Measurements from ENCODE around the gene SGSH.
A peak's percentile ranks its signal among the peaks of the same experiment; 100 is the strongest.

SGSH gene
- total RNA-seq = 55.2 to 86.9 reads per million in 2 donors

DNA sequence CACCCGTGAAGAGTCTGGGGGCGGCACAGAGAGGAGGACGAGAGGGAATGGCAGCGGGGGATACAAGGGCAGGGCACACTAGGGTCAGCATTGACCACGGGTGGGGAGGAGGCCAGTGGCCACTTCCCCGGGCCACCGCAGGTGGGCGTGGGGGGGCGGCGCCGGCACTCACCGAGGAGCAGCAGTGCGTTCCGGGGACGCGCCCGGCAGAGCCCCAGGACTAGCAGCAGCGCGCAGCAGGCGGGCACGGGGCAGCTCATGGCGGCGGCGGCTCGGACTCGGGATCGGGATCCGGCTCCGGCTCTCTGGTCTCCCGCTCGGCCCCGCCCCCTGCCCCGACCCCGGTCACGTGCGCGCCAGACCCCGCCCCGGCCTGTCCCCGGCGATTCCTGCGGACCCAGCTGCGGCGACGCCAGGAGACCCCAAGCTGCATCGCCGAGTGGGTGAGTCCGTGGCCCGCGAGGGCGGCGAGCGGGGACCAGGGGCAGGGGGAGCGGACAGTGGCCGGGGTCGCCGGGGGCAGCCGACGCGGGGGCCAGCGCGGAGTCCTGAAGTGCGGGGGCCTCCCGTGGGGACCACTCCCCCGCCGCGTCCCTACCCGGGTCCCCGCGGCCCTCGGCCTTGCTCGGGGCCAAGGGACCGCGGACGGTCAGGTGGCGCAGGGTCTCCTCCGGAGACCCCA is at the start of gene SGSH, which contains the start of gene SLC26A11:
Gene SGSH (minus strand): TSS at position 280 of the 682 bp plus-strand sequence. CDS start 20 bp downstream, at position 260.
Gene SLC26A11 (plus strand): TSS at position 374 of the 682 bp plus-strand sequence. CDS start 1,134 bp downstream, outside the sequence.
- DNase-seq = peak; percentile 19 to 73 (median 54)

DNA sequence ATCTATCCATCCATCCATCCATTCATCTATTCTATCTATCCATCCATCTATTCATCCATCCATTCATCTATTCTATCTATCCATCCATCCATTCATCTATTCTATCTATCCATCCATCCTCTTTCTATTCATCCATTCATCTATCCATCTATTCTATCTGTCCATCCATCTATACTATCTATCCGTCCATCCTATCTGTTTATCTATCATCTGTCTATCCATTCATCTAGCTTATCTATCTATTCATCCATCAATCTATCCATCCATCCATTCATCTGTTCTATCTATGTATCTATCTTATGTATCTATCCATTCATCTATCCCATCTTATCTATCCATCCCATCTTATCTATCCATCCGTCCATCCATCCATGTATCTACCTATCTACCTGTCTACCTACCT is 49.3 kb upstream of the SGSH start:
- no peak for DNase-seq

DNA sequence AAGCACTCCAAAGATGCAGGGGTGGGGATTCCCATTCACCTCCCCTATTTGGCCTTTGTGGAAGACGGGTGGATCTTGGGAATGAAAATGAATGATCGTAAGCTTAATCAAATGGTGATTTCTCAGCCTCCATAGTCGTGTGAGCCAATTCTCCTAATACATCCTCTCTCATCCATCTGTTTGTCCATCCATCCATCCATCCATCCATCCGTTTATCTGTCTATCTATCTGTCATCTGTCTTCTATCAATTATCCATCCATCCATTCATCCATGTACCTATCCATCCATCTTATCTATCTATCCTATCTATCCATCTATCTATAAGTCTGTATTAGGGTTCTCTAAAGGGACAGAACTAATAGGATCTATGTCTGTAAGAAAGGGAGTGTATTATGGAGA is 48.3 kb upstream of the SGSH start:
- no peak for DNase-seq

DNA sequence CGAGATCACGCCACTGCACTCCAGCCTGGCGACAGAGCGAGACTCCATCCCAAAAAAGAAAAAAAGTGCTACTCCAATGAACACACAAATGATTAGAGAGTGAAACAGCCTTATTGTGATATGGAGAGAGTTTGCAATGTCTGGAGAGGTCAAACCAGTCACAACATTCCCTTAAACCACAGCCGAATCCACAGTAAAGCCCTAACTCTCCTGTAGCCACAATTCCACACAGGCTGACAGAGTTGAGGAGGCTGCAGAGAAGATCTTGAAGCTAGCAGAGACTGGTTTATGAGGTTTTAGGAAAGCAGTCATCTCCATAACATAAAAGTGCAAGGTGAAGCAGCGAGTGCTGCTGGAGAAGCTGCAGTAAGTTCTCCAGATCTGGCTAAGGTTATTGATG is 47.3 kb upstream of the SGSH start:
- no peak for DNase-seq

DNA sequence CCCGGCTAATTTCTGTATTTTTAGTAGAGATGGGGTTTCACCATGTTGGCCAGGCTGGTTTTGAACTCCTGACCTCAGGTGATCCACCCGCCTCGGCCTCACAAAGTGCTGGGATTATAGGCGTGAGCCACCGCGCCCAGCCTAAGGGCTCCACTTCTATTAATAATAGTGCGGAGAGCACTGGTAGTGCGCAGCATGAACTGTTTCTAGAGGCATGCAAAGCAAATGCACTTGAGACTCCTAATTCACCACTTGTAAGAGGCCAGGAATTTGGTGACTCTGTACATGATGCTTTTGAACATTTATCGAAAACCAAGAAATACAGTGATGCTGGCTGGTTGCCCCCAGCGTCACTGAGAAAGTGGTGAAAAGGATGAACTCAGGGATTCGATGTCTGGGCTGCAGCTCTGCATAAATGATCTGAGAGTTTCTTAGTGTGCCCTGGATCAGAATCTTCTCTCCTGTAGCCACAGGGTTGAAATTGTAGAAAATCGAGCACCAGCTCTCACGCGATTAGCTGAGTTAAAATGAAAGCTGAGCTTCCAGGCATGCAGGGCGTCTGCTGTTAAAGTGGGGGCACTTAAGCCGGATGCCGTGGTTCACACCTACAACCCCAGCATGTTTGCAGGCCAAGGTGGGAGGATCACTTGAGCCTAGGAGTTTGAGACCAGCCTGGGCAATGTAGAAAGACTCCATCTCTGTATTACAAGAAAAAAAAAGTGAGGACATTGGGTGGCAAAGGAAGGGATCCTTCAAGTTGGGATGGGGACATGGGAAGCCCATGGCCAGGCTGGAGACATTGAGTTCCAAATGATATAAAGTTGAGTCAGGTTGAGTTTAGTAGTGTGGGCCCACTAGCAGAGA is 45.3 kb upstream of the SGSH start:
- DNase-seq = peak in 3 of 5 experiments; percentile 60 to 97 (median 78)

DNA sequence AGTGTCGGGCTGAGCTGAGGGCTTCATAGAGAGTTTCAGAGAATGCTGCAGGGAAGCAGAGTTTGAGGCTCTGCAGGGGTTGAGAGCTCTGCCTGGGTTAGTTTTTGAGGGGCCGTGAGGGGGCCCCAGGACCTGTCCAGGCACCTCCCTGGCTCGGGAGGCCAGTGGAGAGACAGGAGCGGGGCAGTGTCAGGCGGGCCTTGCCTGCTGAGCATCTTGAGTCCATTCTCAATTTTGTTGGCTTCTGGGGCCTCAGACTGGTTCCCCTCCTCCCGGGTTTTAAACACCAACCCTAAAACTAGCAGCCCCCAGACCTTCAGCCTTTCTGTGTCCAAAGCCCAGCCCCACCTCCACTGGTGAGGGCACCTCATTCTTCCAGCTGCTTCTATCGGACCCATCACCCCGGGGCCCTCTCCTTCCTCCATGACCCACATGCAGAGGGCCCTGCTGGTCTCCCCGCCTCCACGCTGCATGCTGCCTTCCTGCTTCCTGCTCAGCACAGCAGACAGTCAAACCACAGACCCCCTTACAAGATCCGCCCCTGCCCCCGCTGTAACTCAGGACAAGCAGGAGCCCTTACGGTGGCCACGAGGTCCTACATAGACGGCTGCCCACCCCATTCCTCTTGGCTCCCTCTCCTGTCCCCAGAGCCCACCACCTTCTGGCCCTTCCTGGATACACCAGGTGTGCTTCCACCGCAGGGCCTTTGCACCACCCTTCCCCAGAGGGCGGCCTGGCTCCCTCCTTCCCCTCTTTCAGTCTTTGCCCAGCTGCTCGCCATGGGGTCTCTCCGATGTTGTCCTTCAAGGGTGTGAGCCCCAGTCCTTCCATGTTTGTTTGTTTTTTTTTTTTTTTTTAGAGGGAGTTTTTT is 44.3 kb upstream of the SGSH start:
- DNase-seq = peak in 3 of 5 experiments; percentile 26 to 84 (median 67)

DNA sequence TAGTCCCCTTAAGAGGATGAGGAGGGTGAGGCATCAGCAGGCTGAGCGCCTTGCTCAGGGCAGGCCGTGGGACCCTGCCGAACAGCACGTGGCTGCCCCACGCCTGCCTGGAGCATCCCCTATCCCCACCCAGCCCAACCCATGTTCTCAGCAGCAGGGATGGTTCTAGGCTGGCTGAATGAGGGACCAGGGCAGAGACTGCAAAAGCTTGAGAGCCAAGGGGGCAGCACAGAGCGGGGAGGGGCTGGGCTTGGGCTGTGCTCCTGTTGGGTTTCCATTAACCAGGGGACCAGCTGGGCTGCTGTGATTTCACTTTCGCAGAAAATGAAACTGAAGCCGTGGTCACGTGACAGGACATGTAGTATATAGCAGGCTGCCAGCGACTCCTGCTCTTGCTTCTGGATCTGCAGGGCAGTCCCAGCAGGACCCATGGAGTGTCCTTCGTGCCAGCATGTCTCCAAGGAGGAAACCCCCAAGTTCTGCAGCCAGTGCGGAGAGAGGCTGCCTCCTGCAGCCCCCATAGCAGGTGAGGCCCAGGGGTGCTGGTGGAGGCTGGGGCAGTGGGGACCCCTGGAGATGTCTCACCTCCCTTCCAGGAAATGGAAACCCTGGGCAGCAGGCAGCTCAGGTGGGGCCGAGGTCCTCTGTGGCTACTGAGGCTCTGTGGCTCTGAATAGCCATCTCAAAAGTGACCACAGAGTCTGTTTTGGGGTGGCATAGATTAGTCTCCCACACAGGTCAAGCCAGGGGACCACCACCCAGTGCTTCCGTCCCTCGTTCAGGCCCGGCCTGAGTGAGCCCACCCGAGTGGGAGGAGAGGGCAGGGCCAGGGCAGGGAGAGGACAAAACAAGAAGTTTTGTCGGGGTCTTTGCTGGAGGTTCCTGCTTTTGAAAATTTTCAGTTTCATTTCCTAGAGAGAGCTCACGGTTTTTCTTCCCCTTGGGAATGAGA is 43.4 kb upstream of the SGSH start:
- peak; percentile 49 to 94 (median 74) for DNase-seq

DNA sequence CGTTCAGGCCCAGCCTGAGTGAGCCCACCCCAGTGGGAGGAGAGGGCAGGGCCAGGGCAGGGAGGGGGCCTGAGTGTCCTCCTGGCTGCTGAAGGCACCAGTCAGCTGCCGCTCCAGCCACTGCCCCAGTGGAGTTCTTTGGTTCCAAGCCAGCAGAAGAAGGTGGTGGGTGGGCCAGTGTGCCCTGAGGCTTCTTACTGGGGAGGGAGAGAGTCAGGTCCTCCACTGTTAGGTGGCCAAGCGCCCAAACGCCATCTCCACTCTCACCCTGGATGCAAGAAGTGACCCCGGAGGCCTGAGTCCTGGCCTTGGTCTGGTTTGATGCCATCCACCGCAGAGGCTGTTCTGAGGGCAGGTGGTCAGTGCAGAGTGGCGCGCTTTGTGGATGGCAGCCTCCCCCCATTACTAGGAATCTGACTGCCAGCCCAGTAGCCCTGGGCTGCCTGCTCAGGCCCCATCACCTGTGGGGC is 42.7 kb upstream of the SGSH start:
- DNase-seq = no peak

DNA sequence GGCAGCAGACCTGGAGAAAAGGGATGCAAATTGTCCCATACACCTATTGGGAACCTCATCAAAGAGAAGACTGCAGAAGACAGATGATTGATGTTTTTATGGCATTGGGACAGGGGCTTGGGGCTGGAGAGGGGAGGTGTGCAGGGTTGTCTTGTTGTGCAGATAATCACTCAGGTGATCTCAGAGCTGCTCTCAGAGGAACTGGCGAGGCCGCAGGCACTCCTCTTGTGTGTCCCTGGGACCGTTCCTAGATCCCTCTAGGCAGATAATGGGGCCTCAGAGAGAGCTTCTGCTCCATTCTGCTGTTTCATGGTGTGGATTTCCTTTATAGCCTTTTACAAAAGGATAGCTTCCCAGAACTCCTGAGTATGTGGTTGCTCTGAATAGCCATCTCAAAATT is 42.2 kb upstream of the SGSH start:
- DNase-seq = no peak

DNA sequence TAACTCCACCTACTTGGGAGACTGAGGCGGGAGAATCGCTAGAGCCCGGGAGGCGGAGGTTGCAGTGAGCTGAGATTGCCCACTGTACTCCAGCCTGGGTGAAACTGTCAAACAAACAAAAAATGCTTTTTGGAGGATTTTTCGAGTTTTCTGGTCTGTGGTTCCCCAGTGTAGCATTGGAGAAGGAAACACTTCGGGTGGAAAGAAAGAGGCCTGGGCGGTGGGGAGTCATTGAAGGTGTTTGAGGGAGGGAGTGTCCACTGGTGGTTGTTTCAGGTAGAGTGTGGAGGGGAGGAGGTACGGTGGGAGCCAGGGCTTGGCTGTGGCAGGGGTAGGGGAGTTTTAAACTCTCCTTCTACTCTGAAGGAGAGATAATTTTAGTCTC is 41.8 kb upstream of the SGSH start:
- DNase-seq = no peak

DNA sequence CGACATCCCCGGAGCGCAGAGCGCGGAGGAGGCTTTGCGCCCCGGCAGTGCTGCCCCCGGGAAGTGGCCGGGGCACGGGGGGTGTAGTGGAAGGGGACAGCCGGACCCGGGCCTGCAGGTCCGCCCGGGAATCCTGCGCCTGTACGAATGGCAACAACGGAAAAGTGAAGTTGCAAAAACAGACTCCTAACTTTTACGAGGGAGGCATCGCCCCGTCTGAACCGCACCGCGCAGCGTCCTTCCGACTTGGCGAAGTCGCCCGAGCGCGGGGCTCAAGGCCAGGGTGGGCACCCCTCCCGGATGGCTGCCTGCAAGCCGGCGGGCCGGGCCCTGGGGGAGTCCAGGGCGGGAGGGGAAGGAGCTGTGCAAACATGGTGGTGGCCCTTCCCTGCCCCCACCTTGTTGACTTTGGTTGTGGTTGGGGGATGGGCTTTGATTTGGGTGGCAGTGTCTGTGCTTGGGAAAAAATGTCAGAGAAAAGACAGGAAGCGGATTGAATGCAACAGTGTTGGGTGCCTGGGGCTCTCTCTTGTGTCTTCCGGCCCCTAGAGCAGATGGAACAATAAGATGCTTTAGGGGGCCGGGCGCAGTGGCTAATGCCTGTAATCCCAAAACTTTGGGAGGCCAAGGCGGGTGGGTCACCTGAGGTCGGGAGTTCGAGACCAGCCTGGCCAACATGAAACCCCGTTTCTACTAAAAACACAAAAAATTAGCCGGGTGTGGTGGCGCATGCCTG is 41.2 kb upstream of the SGSH start:
- DNase-seq = peak in 3 of 5 experiments; percentile 50 to 90 (median 70)

DNA sequence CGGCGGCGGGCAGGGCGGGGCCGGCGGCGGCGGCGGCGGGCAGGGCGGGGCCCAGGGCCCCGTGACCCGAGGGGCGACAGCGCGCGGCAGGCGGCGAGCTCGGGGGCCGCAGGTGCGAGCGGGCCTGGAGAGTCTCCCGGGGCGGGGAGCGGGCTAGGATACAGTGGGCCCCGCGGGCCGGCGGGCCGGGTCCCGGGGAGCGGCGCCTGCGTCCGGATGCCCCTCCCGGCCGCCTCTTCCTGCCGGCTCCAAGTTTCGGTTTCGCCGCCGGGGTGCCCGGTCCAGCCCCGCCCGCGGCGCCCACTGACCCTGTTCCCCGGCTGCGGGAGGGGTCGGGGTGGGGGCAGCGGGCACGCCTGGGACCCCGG is 40.6 kb upstream of the SGSH start, which contains the start of gene RNF213:
Gene RNF213 (plus strand): TSS at position 62 of the 368 bp plus-strand sequence. CDS start 2,830 bp downstream, outside the sequence.
- DNase-seq = peak in 4 of 5 experiments; percentile 42 to 80 (median 54)

DNA sequence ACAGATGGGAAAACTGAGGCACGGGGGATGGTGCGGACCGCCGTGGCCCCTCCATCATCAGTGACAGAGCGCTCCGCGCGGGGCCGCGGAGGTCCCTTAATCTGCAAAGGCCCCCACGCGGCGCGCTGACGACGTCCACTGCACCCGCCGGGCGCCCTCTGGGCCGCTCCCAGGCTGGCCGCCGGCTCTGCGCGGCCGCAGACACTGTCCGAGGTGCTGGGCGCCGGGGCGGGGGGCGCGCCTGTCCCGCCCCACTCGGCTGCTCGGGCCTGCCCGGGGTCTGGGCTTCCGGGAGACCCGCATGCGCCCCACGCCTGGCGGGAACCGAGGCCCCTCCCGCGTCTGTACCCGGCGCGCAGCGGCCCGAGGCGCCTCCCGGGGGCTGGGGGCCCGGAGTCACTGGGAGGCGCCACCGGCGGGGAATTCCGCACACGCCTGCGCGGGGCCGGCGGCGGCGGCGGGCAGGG is 40.0 kb upstream of the SGSH start:
- peak; percentile 70 to 86 (median 75) for DNase-seq

DNA sequence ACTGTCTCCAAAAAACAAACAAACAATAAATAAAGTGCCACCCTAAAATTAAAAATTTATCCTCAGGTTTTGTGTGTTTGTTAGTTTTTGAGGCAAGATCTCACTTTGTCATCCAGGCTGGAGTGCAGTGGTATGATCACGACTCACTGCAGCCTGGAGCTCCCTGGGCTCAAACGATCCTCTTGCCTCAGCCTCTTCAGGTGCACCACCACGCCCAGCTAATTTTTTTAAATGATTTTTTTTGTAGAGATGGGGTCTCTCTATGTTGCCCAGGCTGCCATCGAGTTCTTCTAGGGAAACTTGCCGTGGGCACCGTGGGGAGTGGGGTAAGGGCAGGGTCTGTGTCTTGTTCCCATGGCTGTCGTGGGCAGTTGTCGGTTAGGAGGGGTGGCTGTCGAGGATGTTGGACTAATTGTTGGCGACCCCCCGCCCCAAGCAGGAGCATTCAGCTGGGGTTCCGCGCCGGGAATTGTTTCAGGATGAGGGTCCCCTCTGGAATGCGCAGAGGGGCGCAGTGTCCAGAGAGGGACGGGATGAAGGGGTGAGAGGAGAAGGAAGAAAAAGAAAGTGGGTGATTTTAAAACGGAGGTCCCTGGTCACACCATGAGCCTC is 39.4 kb upstream of the SGSH start:
- peak in 1 of 5 experiments; percentile 61 for DNase-seq

DNA sequence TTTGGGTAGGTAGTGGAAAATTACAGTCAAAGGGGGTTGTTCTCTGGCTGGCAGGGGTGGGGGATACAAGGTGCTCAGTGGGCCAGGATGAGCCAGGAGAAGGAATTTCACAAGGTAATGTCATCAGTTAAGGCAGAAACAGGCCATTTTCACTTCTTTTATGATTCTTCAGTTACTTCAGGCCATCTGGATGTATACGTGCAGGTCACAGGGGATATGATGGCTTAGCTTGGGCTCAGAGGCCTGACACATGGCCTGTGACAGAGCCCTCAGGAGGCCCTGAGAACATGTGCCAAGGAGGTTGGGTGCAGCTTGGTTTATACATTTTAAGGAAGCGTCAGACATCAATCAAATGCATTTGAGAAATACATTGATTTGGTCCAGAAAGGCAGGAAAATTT is 38.2 kb upstream of the SGSH start:
- DNase-seq = peak in 1 of 5 experiments; percentile 50

DNA sequence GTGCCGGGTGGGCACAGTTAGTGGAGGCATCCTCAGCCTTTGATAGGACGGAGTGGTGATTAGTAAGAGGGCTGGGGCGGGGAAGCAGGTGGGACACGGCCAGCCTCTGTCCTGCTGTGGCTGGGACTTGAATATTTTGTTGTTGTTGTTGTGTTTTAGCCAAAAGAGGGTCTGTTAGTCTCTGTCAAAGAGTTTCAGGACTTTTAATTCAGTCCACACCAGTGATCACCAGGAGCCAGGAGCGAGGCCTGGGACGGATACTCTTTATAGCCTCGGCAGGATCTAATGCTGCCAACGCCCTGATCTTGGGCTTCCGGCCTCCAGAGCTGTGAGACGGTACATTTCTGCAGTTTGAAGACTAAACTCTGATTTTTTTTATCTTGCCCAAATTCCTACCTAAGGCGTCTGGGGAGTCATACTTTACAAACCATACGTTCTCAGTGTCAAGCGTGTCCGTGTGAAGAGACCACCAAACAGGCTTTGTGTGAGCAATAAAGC is 37.6 kb upstream of the SGSH start:
- peak in 1 of 5 experiments; percentile 51 for DNase-seq

DNA sequence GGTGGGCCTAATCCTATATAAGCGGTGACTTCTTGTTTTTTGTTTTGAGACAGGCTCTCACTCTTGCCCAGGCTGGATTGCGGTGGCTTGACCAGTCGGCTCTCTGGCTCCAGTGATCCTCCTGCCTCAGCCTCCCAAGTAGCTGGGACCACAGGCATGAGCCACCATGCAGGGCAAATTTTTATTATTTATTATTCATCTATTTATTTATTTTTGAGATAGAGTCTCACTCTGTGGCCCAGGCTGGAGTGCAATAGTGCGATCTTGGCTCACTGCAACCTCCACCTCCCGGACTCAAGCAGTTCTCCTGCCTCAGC is 35.9 kb upstream of the SGSH start:
- no peak for DNase-seq

DNA sequence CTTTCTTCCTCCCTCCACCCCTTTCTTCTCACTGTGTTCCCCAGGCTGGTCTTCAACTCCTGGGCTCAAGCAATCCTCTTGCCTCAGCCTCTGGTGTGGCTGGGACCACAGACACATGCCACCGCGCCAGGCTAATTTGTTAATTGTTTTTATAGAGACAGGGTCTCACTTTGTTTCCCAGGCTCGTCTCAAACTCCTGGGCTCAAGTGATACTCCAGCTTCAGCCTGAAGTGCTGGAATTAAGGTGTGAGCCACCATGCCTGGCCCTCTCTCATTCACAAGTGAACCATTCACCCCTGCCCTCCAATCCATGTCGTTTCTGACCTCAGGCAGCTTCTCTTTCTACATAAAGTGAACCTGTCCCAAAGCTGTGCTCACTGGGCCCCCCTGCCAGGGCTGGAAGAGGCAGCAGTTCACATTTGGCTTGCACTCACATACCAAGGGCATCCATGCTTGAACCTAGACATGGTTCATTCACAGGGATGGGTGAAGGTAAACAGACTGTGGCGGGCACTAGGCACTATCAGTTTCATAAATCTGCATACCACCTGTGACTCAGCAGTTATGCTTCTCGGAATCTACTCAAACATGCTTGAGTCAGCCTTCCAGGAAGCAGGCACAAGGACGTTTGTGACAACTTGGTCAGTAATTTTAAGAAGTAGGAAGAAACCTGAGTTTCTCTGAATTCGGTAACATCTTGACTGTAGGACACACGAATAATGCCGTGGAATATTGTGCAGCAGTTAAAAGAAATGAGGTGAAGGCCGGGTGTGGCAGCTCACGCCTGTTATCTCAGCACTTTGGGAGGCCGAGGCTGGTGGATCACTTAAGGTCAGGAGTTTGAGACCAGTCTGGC is 34.5 kb upstream of the SGSH start:
- peak in 4 of 5 experiments; percentile 24 to 96 (median 46) for DNase-seq
